GM15510 (cell line): ENCODE measurements around the gene TSR3.

Source experiments
- POLR2A ChIP-seq: IDR thresholded peaks from 3 replicates; pipeline ENCODE4 v1.6.1; 2011; ENCODE audit warnings: borderline replicate concordance; ENCODE audit not compliant: insufficient read length; ENCODE audit errors: extremely low read depth

The TSR3 gene

GRCh38 chr16:1330931-1331711, 20.6 kb downstream of the TSR3 start:
- TF ChIP-seq POLR2A: no peak

DNA sequence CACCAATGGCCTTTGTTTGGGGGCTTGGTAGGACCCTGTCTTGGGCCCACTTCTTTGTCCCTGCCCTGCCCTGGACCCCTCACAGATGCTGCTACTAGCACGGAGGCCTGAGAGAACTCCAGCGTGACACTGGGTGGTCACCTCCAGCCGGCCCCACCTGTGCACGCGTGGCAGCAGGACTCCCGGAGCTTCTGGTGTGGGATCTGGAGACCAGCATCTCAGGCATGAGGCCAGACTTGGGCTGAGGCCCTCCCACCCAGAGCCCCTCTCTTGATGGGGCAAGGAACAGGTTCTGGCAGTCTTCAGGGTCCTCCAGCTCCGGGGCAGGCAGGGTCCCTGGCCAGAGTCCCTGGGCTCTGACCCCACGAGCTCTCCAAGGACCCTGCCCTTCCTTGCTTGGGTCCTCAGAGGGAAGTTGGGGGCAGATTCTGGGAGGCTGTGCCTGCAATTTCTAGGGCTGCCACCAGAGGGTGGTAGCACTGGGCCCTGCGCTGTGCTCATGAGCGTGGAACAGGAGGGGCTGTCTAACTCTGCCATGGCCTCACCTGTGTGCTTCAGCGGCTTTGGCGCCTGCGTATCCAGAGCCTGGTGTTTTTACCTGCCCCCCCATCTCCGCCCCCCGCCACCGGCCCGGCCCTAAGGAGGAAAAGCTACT, 21.3 kb downstream of the TSR3 start:
- no peak for TF ChIP-seq POLR2A

DNA sequence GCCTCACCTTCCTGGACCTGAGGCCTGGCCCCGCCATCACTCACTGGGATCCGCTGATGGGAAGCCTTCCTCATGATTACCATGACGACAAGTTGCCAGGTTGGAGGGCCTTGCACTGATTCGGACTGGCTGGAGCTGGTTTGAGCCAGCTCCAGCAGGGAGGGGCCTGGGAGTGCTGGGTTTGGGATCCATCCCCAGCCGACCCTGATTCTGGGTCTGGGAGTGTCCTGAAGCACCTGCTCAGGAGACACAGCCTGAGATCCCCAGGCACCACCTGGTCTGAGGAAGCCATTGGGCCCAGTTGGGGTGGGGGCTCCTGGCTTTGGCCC, 24.1 kb downstream of the TSR3 start:
- TF ChIP-seq POLR2A: no peak

DNA sequence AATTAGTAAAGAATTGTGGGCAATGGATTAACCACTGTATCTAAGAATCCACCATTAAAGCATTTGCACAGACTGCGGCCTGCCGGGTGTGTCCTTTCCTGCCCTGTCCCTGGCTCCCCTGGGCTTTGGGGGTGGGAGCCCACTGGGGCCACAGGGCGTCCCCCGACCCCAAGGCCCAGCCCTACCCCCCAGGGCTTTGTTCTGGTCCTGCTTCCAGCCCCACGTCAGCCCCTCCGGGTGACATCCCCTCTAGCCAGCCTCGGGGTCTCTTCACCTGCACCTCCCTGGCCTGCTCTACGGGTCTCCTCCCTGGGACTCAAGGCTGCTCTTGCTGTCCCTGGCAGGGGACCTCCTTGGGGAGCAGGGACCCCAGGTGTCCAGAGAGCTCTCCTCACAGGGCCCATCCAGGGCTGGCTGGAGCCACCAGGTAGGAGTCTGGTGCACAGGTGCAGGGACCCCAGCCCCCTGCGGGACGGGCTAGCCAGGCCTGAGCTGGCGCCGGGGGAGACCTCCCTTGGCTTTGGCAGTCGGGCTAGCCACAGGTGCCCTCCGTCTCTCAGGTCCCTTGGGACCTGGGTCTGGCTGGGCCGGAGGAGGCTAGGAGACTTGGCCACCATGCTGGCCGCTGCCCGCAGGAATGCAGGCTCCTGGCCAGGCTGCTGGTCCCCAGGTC, 24.6 kb downstream of the TSR3 start:
- TF ChIP-seq POLR2A: no peak

- no peak for TF ChIP-seq POLR2A
Measured at GRCh38 chr16:1326391-1326790, 25.3 kb downstream of the TSR3 start.

DNA sequence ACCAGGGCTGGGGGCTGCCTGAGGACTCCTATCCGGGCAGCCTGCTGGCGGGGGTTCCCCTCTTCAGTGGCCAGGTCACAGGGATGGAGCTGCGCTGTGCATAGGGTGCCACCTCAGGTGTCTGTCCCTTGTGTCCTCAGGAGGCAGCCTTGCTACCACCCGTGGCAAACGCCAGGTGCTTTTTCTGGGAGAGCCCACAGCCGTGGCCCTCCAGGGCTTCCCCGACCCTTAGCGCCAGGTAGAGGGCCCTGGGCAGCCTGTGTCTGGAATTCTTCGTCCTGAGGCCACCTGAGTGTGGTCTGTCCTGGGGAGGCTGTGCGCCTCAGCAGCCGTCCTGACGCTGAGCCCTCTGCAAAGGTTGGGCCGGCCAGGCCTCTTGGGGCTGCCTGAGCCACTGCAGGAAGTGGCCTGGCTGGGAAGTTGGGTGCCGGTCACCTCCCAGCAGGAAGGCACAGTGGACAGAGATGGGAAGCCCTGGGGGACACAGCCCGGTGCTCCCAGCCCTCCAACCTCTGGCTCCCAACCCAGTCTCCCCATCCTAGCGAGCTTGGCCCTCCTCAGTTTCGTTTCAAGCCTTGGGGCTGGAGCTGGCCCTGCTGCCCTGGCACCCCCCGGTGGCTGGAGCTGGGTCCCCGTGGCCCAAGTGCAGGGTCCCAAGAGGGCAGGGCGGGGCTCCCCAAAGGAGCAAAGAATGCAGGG, 25.9 kb downstream of the TSR3 start:
- no peak for TF ChIP-seq POLR2A

GRCh38 chr16:1325261-1325660, 26.4 kb downstream of the TSR3 start:
- no peak for TF ChIP-seq POLR2A

DNA sequence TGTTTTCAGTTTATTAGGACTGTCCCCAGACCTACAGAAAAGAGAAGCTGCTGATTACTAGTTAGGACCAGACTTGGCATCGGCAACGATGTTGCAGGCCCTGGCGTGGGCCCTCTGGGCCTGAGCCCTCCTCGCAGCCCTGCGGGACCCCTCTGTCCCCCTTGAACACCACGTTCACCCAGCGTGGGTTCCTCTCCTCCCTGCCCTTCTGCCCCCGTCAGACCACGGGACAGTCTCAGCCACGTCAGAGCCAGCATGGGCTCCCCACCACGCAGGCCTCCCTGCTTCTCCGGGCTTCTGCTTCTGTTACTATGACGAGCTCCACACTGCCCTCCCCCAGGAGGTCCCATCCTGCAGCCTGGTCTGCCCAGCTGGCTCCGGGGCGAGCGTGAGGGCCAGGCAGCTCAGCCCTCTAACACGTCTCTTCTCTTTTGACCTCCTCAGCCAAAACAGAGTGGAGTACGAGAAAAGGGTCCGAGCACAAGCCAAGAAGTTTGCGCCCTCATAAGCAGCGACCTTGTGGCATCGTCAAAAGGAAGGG, 27.3 kb downstream of the TSR3 start:
- TF ChIP-seq POLR2A: no peak

DNA sequence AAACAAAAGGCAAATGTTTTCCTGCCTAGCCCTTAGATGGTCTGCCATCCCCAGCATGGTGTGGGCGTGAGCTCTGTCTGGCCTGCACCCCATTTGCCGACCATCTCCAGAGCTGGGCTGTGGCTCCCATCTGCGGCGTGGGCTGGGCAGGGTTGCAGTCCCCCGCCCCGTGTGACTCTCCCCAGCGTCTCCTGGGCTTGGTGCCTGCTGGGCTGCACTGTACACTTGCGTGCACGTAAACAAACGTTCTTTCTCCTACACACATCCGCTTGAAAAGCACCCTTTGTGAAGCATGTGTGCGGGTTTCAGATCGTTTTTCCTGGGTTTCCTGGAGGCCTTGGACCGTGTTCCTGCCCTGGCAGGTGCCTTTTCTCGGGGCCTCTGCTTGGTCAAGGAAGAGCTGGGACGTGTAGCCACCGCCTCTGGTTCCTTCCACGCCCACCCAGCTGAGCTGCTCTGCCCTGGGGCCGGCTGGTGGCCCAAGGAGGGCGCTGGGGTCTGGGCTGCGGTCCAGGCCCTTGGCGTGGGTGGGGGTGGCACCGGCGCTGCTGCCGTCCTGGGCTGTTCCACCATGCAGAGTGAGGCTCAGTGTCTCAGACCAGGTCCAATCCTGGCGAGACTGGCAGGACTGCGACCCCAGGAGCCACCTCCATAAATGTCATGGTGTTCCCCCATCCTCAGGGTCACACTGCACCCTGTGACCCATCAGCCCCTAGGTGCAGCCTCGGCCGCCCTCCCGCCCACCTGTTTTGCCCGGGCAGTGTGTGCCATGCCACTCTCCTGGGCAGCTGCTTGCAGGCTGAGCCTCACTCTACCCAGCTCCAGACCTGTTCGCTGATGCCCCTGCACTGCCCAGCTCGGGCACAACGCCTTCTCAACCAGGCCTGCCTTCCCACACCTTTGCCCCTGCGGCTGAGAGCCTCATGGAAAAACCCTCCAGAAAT, 28.1 kb downstream of the TSR3 start:
- TF ChIP-seq POLR2A: peak; percentile 3

DNA sequence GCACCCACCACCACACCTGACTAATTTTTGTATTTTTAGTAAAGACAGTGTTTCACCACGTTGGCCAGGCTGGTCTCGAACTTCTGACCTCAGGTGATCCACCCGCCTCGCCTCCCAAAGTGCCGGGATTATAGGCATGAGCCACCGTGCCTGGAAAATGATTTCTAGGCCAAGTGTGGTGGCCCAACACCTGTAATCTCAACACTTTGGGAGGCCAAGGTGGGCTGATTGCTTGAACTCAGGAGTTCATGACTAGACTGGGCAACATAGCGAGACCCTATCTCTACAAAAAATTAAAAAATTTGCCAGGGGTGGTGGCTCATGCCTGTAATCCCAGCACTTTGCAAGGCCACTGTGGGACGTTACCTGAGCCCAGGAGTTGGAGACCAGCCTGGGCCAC, 29.3 kb downstream of the TSR3 start:
- no peak for TF ChIP-seq POLR2A

GRCh38 chr16:1320658-1321240, 30.9 kb downstream of the TSR3 start:
- no peak for TF ChIP-seq POLR2A

- no peak for TF ChIP-seq POLR2A
Measured at GRCh38 chr16:1320097-1320496, 31.6 kb downstream of the TSR3 start.

DNA sequence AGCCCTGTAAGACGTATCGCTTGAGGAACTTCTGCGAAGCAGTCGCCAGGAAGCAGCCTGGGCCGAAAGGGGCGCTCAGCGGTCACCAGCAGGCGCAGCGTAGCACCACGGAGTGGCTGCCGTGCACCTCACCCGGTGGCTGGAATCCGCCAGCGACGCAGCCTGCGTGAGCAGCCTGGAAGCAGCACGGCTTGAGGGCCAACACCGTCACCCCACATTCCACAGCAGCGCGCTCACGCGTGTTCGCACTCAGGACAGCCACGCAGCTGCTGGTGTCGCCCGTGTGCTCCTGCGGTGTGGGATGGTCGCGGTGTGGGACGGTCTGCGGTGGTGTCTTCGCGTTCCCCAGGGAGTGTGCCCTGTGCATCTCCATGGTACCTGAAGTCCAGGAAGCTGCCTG, 32.6 kb downstream of the TSR3 start:
- TF ChIP-seq POLR2A: no peak

GRCh38 chr16:1318268-1318545, 33.5 kb downstream of the TSR3 start:
- TF ChIP-seq POLR2A: peak; percentile 12
